Sigmoid colon (tissue), 7 donors: ENCODE results near the gene RPS15. TPM values are rescaled to one million over a fixed set of nuclear protein-coding genes. Genes with fewer than 3 reads are reported as not detected.

Experiments used
- DNase-seq: peaks from one replicate; pipeline ENCODE4 v3.0.0-alpha.2; 2019
- H3K27ac ChIP-seq, 4 donors: fragments of 200-600 bp; sonication (generic); one replicate each; pipeline ENCODE4 v1.5.1; 2016 to 2019; ENCODE audit warnings: mild to moderate bottlenecking in 1 of 4
- H3K27me3 ChIP-seq, 3 donors: fragments of 200-600 bp; sonication (generic); one replicate each; pipeline ENCODE4 v1.5.1; 2019; ENCODE audit warnings: mild to moderate bottlenecking in 1 of 3
- H3K36me3 ChIP-seq, 4 donors: fragments of 200-600 bp; sonication (generic); one replicate each; pipeline ENCODE4 v1.5.1; 2016 to 2019
- H3K4me1 ChIP-seq, 4 donors: fragments of 200-600 bp; sonication (generic); one replicate each; pipeline ENCODE4 v1.5.1; 2017 to 2019
- H3K4me3 ChIP-seq, 4 donors: fragments of 200-600 bp; sonication (generic); one replicate each; pipeline ENCODE4 v1.5.1; 2017 to 2019; ENCODE audit warnings: mild to moderate bottlenecking in 2 of 4, moderate library complexity in 1 of 4
- H3K9me3 ChIP-seq, 4 donors: fragments of 200-600 bp in 3 of 4; sonication (generic) in 3 of 4; one replicate each; pipeline versions ENCODE4 v1.5.1 to v1.6.1; 2013 to 2019
- CTCF ChIP-seq, 4 experiments: fragments of 450-650 bp in 3 of 4; fragments of 200-600 bp in 1 of 4; IDR thresholded peaks; one replicate each; pipeline ENCODE4 v1.5.1; 2016 to 2019; ENCODE audit warnings: antibody characterized with exemption in 4 of 4, mild to moderate bottlenecking in 3 of 4, moderate library complexity in 2 of 4
- EP300 ChIP-seq, 4 donors: sonication (generic); formaldehyde crosslinking; IDR thresholded peaks; one replicate each; pipeline ENCODE4 v1.6.1; 2017; ENCODE audit warnings: antibody characterized with exemption in 4 of 4
- POLR2A ChIP-seq, 2 donors: fragments of 450-650 bp; IDR thresholded peaks; one replicate each; pipeline ENCODE4 v1.6.1; 2016; ENCODE audit warnings: antibody characterized with exemption in 2 of 2, mild to moderate bottlenecking in 2 of 2, moderate library complexity in 2 of 2
- POLR2AphosphoS5 ChIP-seq, 4 donors: sonication (generic); formaldehyde crosslinking; IDR thresholded peaks; one replicate each; pipeline ENCODE4 v1.6.1; 2017; ENCODE audit warnings: antibody characterized with exemption in 4 of 4
- WGBS, 2 donors: extraction: QIAGEN DNeasy Blood & Tissue Kit; methylation state at CpG; one replicate each; pipeline ENCODE4 v1.1.7; 2013; 5-methylcytosine and 5-hydroxymethylcytosine counted together
- intact Hi-C: fragments of 100-400 bp; cut with DNase I; formaldehyde crosslinking; loops from one replicate; pipeline ENCODE4 v1.15.1; 2023
- polyA plus RNA-seq, 3 donors: library from polyadenylated mRNA; stranded (reverse); fragments of 200-250 nt; gene quantifications; one replicate each; pipeline ENCODE4 v1.2.3, GENCODE V29; 2013
- total RNA-seq, 4 donors: library from RNA; depleted of rRNA; stranded (reverse); fragments of >200 nt; gene quantifications; one replicate each; pipeline ENCODE4 v1.1.0, GENCODE V29; 2016
- donor health status: healthy with polysubstance abuse.
- donor health status: Bipolar disorder and iron deficiency.
- donor health status: healthy.

Gene RPS15
- total and polyA plus RNA-seq, 7 donors: 2,516 to 5,641 (median 3,724) TPM

- no peaks in the 10 kb centered on the region for H3K36me3 ChIP-seq
- H3K4me3 ChIP-seq: peak overlapping the region in 2 of 4 donors; percentile 9 to 11
- no peak for DNase-seq
- no peaks in the 10 kb centered on the region for H3K9me3 ChIP-seq
- intact Hi-C loops: no loop called here
- TF ChIP-seq POLR2AphosphoS5 (IDR thresholded peaks at IDR 0.05) (no peak), CTCF (IDR thresholded peaks at IDR 0.05) (no peak), EP300 (IDR thresholded peaks at IDR 0.05) (no peak), POLR2A (IDR thresholded peaks at IDR 0.05) (no peak)
- H3K4me1 ChIP-seq: peaks cover 0 to 70% (median 64%) of the 10 kb centered on the region in 4 donors
- H3K27ac ChIP-seq: no peak overlapping the region
- H3K27me3 ChIP-seq: peaks cover 67 to 91% (median 84%) of the 10 kb centered on the region in 3 donors
- WGBS, 2 donors: 6 to 8% methylated on average over 49 of the region's 49 CpGs
Observed at GRCh38 chr19:1468274-1468820, 30.2 kb downstream of the RPS15 start.

- TF ChIP-seq POLR2A (IDR thresholded peaks at IDR 0.05): no peak
- no peak for TF ChIP-seq CTCF (IDR thresholded peaks at IDR 0.05)
- no peak for TF ChIP-seq POLR2AphosphoS5 (IDR thresholded peaks at IDR 0.05)
- TF ChIP-seq EP300 (IDR thresholded peaks at IDR 0.05): no peak
- DNase-seq: no peak
- peak overlapping the region in 3 of 4 donors; percentile 9 to 29 (median 11) for H3K4me3 ChIP-seq
- H3K27ac ChIP-seq: no peak overlapping the region
- H3K4me1 ChIP-seq: peaks cover 0 to 70% (median 64%) of the 10 kb centered on the region in 4 donors
- no peaks in the 10 kb centered on the region for H3K36me3 ChIP-seq
- no peaks in the 10 kb centered on the region for H3K9me3 ChIP-seq
- 2 to 3% methylated on average over 47 of the region's 47 CpGs for WGBS, 2 donors
- intact Hi-C loops: no loop called here
- H3K27me3 ChIP-seq: peaks cover 67 to 95% (median 89%) of the 10 kb centered on the region in 3 donors
Observed at GRCh38 chr19:1468821-1469254, 30.6 kb downstream of the RPS15 start.

DNA sequence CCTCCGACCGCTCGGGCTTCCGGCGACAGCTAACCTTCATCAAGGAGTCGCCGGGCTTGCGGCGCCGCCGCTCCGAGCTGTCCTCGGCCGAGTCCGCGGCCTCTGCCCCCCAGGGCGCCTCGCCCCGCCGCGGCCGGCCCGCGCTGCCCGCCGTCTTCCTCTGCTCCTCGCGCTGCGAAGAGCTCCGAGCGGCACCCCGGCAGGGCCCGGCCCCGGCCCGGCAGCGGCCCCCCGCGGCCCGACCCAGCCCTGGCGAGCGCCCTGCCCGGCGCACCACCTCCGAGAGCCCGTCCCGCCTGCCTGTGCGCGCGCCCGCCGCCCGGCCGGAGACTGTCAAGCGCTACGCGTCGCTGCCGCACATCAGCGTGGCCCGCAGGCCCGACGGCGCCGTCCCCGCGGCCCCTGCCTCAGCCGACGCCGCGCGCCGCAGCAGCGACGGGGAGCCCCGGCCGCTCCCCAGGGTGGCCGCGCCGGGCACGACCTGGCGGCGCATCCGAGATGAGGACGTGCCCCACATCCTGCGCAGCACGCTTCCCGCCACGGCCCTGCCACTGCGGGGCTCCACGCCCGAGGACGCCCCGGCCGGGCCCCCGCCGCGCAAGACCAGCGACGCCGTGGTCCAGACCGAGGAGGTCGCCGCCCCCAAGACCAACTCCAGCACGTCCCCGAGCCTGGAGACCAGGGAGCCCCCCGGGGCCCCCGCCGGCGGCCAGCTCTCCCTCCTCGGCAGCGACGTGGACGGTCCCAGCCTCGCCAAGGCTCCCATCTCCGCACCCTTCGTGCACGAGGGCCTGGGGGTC, 31.3 kb downstream of the RPS15 start:
- peak overlapping the region; percentile 4 to 42 (median 35) for H3K4me3 ChIP-seq
- H3K36me3 ChIP-seq: peaks cover 0 to 1% (median 0%) of the 10 kb centered on the region in 4 donors
- intact Hi-C loops: no loop called here
- no peaks in the 10 kb centered on the region for H3K9me3 ChIP-seq
- 2% methylated on average over 117 of the region's 117 CpGs for WGBS, 2 donors
- peaks cover 67 to 100% (median 95%) of the 10 kb centered on the region in 3 donors for H3K27me3 ChIP-seq
- TF ChIP-seq EP300 (IDR thresholded peaks at IDR 0.05) (no peak), POLR2A (IDR thresholded peaks at IDR 0.05) (no peak), POLR2AphosphoS5 (IDR thresholded peaks at IDR 0.05) (no peak), CTCF (IDR thresholded peaks at IDR 0.05) (no peak)
- no peak for DNase-seq
- H3K27ac ChIP-seq: no peak overlapping the region
- peaks cover 0 to 70% (median 64%) of the 10 kb centered on the region in 4 donors for H3K4me1 ChIP-seq

GRCh38 chr19:1470055-1470304, 31.8 kb downstream of the RPS15 start:
- no peak for TF ChIP-seq POLR2A (IDR thresholded peaks at IDR 0.05)
- TF ChIP-seq POLR2AphosphoS5 (IDR thresholded peaks at IDR 0.05): no peak
- no peak for TF ChIP-seq EP300 (IDR thresholded peaks at IDR 0.05)
- TF ChIP-seq CTCF (IDR thresholded peaks at IDR 0.05): no peak
- 5 to 6% methylated on average over 22 of the region's 22 CpGs for WGBS, 2 donors
- peaks cover 0 to 7% (median 0%) of the 10 kb centered on the region in 4 donors for H3K36me3 ChIP-seq
- H3K27me3 ChIP-seq: peaks cover 67 to 100% (median 92%) of the 10 kb centered on the region in 3 donors
- H3K27ac ChIP-seq: no peak overlapping the region
- no peaks in the 10 kb centered on the region for H3K9me3 ChIP-seq
- DNase-seq: no peak
- peaks cover 0 to 70% (median 64%) of the 10 kb centered on the region in 4 donors for H3K4me1 ChIP-seq
- intact Hi-C loops: no loop called here
- peak overlapping the region; percentile 4 to 42 (median 35) for H3K4me3 ChIP-seq
